Endothelial cell (in vitro differentiated cells): Measurements from ENCODE around the gene HSF5. TPM values are rescaled to one million over a fixed set of nuclear protein-coding genes. Genes with fewer than 3 reads are reported as not detected.

Experiments used
- DNase-seq: peaks from one replicate; pipeline ENCODE4 v3.0.0; 2021; ENCODE audit warnings: low spot score
- H3K27ac Mint-ChIP-seq: one replicate; pipeline ENCODE4 v1.8.0; 2021; ENCODE audit warnings: mixed read lengths, inconsistent platforms; ENCODE audit not compliant: unreplicated experiment
- H3K27me3 Mint-ChIP-seq: one replicate; pipeline ENCODE4 v1.8.0; 2021; ENCODE audit warnings: mild to moderate bottlenecking, moderate library complexity, mixed read lengths, inconsistent platforms; ENCODE audit not compliant: unreplicated experiment
- H3K36me3 Mint-ChIP-seq: one replicate; pipeline ENCODE4 v1.8.0; 2021; ENCODE audit warnings: mild to moderate bottlenecking, low read depth, mixed read lengths, inconsistent platforms; ENCODE audit not compliant: unreplicated experiment
- H3K4me1 Mint-ChIP-seq: one replicate; pipeline ENCODE4 v1.8.0; 2021; ENCODE audit warnings: mild to moderate bottlenecking, mixed read lengths, inconsistent platforms; ENCODE audit not compliant: unreplicated experiment
- H3K4me3 Mint-ChIP-seq: one replicate; pipeline ENCODE4 v1.8.0; 2021; ENCODE audit warnings: mild to moderate bottlenecking, mixed read lengths, inconsistent platforms; ENCODE audit not compliant: unreplicated experiment
- H3K9me3 Mint-ChIP-seq: one replicate; pipeline ENCODE4 v1.8.0; 2021; ENCODE audit warnings: mixed read lengths, inconsistent platforms; ENCODE audit not compliant: unreplicated experiment
- CTCF ChIP-seq: fragments of 200-600 bp; sonication (generic); IDR thresholded peaks from one replicate; pipeline ENCODE4 v1.5.0; 2021; ENCODE audit warnings: antibody characterized with exemption; ENCODE audit not compliant: unreplicated experiment
- total RNA-seq: library from RNA; stranded (reverse); fragmentation: NEBNext Ultra II Directional; extraction: Animal tissue kit (Norgen Biotek cat#: 25700); gene quantifications from one replicate; pipeline ENCODE4 v1.2.1, GENCODE V29; 2021; ENCODE audit not compliant: unreplicated experiment

HSF5 gene
- total RNA-seq, 1 donor from 2014 or later, result 0.10 TPM

GRCh38 chr17:58383892-58384462, 104.2 kb downstream of the HSF5 start:
- no peak overlapping the region for H3K27ac Mint-ChIP-seq
- no peaks in the 10 kb centered on the region for H3K36me3 Mint-ChIP-seq
- H3K4me3 Mint-ChIP-seq, result no peak overlapping the region
- peaks cover 32% of the 10 kb centered on the region for H3K4me1 Mint-ChIP-seq
- no peaks in the 10 kb centered on the region for H3K9me3 Mint-ChIP-seq
- no peak for TF ChIP-seq CTCF
- DNase-seq, result no peak
- peaks cover 6% of the 10 kb centered on the region for H3K27me3 Mint-ChIP-seq

DNA sequence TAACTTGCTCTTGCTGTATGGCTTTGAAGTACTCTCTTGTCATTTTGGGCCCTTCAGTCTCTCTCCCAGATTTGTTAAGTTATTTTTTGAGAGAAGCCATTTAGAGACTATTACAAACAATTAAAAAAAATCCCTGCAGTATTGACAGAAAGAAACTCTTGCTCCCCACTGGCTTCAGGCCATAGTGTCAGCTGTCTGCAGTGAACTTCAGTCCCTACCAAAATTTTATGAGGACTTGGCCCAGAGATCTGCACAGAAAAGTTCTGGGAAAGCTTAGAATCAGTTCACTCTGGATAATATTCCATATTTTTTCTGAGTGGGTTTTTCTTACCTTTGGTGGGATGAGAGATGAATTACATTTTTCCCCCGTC, 105.4 kb downstream of the HSF5 start:
- peaks cover 2% of the 10 kb centered on the region for H3K27me3 Mint-ChIP-seq
- no peak for TF ChIP-seq CTCF
- H3K36me3 Mint-ChIP-seq, result no peaks in the 10 kb centered on the region
- no peak for DNase-seq
- no peak overlapping the region for H3K4me3 Mint-ChIP-seq
- no peak overlapping the region for H3K27ac Mint-ChIP-seq
- peaks cover 32% of the 10 kb centered on the region for H3K4me1 Mint-ChIP-seq
- no peaks in the 10 kb centered on the region for H3K9me3 Mint-ChIP-seq

DNA sequence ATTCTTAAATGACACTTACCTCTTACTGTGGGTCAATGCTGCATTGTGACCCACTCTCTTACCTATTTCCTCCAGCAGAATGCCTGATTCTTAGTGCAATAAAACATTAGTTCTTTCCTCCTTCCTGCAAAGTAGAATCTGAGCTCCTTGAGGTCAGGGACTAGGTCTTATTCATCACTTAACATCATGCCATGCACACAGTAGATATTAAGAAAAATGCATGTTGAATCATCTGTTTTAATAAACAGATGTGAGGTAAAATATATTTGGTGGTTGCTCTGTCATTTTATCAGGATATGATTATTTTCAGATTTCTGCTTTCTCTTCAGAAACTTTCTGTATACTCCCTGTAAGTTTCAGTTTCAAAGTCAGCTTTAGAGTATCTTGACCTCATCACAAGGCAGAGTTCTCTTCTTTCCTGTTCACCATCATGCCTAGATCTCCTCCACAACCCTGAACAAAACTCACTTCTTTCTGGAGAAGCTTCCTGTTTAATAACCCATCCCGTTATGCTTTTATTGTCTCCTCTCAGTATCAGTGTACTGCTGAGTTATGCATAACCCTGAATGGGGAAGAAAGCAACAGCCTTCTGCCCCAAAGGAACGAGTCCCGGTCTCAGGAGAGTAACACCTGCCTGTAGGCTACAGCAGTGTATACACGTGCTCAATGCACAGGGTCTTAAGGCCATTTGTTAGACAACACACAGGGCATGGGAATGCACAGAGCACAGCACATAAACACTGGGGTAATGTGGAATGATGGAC, 105.9 kb downstream of the HSF5 start:
- DNase-seq, result no peak
- no peak overlapping the region for H3K27ac Mint-ChIP-seq
- H3K9me3 Mint-ChIP-seq, result no peaks in the 10 kb centered on the region
- H3K4me3 Mint-ChIP-seq, result no peak overlapping the region
- H3K4me1 Mint-ChIP-seq, result peaks cover 36% of the 10 kb centered on the region
- peaks cover 2% of the 10 kb centered on the region for H3K27me3 Mint-ChIP-seq
- no peaks in the 10 kb centered on the region for H3K36me3 Mint-ChIP-seq
- no peak for TF ChIP-seq CTCF

- Mint-ChIP-seq H3K4me1 (peaks cover 44% of the 10 kb centered on the region), H3K9me3 (no peaks in the 10 kb centered on the region), H3K27ac (no peak overlapping the region), H3K4me3 (no peak overlapping the region), H3K27me3 (peaks cover 4% of the 10 kb centered on the region), H3K36me3 (no peaks in the 10 kb centered on the region)
- TF ChIP-seq CTCF, result no peak
- no peak for DNase-seq
Observed at GRCh38 chr17:58381124-58382035, 106.8 kb downstream of the HSF5 start.
